ENCODE data around the gene TRIP6.

The TRIP6 gene

DNA sequence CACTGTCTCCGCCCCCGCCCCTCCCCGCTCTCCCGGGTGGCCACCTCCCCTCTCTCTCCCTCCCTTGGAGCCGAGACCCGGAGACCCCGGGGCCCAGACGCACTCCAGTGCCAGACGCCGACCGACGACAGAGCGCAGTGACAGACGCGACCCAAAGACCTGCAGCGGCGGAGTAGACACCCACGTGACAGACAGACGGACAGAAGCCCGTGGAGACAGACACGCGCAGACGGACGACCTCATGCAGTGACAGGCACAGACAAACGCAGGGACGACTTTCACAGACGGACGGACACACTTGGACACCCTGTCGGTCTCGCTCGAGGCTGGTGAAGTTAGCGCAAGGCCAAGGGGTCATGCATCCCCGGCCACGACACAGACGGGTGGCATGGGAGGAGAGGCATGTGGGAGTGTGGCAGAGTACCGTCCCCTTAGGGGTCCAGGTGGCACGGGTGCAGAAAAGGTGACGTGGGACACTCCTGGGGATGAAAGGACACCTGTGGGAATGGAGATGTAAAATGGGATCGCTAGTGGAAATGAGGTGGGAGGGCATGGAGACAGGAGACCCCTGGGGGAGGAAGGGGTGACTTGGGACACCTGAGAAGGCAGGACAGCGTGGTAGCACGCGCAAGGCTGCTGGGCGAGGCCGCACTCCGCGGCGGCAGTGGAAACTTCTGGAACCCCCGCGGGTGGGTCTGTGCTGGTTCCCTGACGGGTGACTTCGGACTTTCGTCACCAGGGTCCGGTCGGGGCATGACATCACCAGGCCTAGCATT, 29.0 kb downstream of the TRIP6 start:
- no peak for TF ChIP-seq CTCF (conservative IDR thresholded peaks at IDR 0.05; ENCODE audit: low read length)
- no peak overlapping the region for H3K4me3 ChIP-seq (ENCODE audit: low read length)
- no peak for DNase-seq (ENCODE audit: low read depth)

GRCh38 chr7:100896732-100897608, 29.8 kb downstream of the TRIP6 start:
- TF ChIP-seq CTCF (conservative IDR thresholded peaks at IDR 0.05; ENCODE audit: low read length) = peak; percentile 64
- H3K4me3 ChIP-seq (ENCODE audit: low read length) = no peak overlapping the region
- no peak for DNase-seq (ENCODE audit: low read depth)

- no peak for DNase-seq (ENCODE audit: low read depth)
- no peak overlapping the region for H3K4me3 ChIP-seq (ENCODE audit: low read length)
- no peak for TF ChIP-seq CTCF (conservative IDR thresholded peaks at IDR 0.05; ENCODE audit: low read length)
Observed at GRCh38 chr7:100897772-100898454, 30.7 kb downstream of the TRIP6 start.

- H3K4me3 ChIP-seq (ENCODE audit: low read length) = no peak overlapping the region
- DNase-seq (ENCODE audit: low read depth) = no peak
- no peak for TF ChIP-seq CTCF (conservative IDR thresholded peaks at IDR 0.05; ENCODE audit: low read length)
Observed at GRCh38 chr7:100899432-100899831, 32.2 kb downstream of the TRIP6 start.

- TF ChIP-seq CTCF (conservative IDR thresholded peaks at IDR 0.05; ENCODE audit: low read length) = no peak
- DNase-seq (ENCODE audit: low read depth) = no peak
- no peak overlapping the region for H3K4me3 ChIP-seq (ENCODE audit: low read length)
Observed at GRCh38 chr7:100900978-100901377, 33.8 kb downstream of the TRIP6 start.

- TF ChIP-seq CTCF (conservative IDR thresholded peaks at IDR 0.05; ENCODE audit: low read length) = no peak
- DNase-seq (ENCODE audit: low read depth) = no peak
Observed at GRCh38 chr7:100901921-100902332, 34.7 kb downstream of the TRIP6 start.

More at GRCh38 chr7:100901921-100902332, 34.7 kb downstream of the TRIP6 start:
- no peak overlapping the region for H3K4me3 ChIP-seq (ENCODE audit: low read length)
